ENCODE measurements around the gene GRIK1.

The GRIK1 gene

GRCh38 chr21:29975776-29976175, 36.0 kb upstream of the GRIK1 start:
- Histone ChIP-seq H3K4ac (ENCODE audit: low read depth in 1 of 2, low read length in 2 of 2) (no peak overlapping the region), H3K4me1 (ENCODE audit: control insufficient read depth, insufficient read depth, low read depth, low read length) (no peaks in the 10 kb centered on the region), H3K18ac (ENCODE audit: low read depth in 1 of 2, low read length in 2 of 2) (no peak overlapping the region), H3K36me3 (ENCODE audit: control insufficient read depth in 1 of 2, insufficient read depth in 2 of 2, low read depth in 1 of 2, low read length in 2 of 2) (no peaks in the 10 kb centered on the region), H2AFZ (ENCODE audit: low read depth, low read length) (no peak overlapping the region), H3K4me3 (ENCODE audit: insufficient read depth in 1 of 2, low read depth in 1 of 2, low read length in 2 of 2) (no peak overlapping the region), H2BK120ac (ENCODE audit: low read depth, low read length) (no peak overlapping the region), H3K9ac (ENCODE audit: low read length) (no peak overlapping the region), H2AK5ac (ENCODE audit: low read length, severe bottlenecking) (no peak overlapping the region), H4K91ac (ENCODE audit: low read length) (no peak overlapping the region), H3K14ac (ENCODE audit: low read length in 2 of 2) (no peak overlapping the region), H3K23ac (ENCODE audit: low read length in 2 of 2) (no peak overlapping the region), H2BK12ac (ENCODE audit: low read length in 2 of 2) (no peak overlapping the region), H2BK15ac (ENCODE audit: low read depth, poor library complexity, severe bottlenecking) (no peak overlapping the region), H3K79me1 (replicated peaks; ENCODE audit: low read length, poor library complexity, severe bottlenecking) (no peaks in the 10 kb centered on the region), H3K27me3 (ENCODE audit: control insufficient read depth in 1 of 2, insufficient read depth in 1 of 2, low read length in 2 of 2) (peaks cover 0 to 4% of the 10 kb centered on the region in 2 experiments), H2BK5ac (ENCODE audit: low read depth, low read length, poor library complexity, severe bottlenecking) (no peak overlapping the region), H3K4me2 (ENCODE audit: low read length, poor library complexity, severe bottlenecking) (no peak overlapping the region), H4K8ac (ENCODE audit: low read length) (no peak overlapping the region), H3K27ac (ENCODE audit: low read length, poor library complexity, severe bottlenecking) (no peak overlapping the region), H3K9me3 (ENCODE audit: control insufficient read depth, low read length) (no peaks in the 10 kb centered on the region)
- WGBS, result 73% methylated on average over 3 of the region's 3 CpGs
- DNase-seq, result no peak

DNA sequence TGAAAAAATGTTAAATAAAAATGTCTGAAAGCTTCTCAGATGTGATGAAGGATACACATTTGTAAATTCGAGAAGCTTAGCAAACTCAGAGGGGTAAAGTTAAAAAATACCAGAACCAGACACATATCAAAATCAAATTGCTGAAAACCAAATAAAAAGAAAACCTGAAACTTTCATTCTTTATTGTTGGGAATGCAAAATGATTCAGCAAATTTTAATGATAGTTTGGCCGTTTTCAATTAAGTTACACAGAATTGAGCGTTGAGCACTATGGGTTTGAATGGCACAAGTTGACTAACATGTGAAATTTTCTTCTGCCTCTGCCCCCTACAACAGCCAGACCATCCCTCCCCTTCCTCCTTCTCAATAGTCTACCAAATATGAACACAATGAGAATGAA, 33.5 kb upstream of the GRIK1 start:
- Histone ChIP-seq H2BK12ac (ENCODE audit: low read length in 2 of 2) (no peak overlapping the region), H3K4me2 (ENCODE audit: low read length, poor library complexity, severe bottlenecking) (no peak overlapping the region), H3K23ac (ENCODE audit: low read length in 2 of 2) (no peak overlapping the region), H3K9ac (ENCODE audit: low read length) (no peak overlapping the region), H3K18ac (ENCODE audit: low read depth in 1 of 2, low read length in 2 of 2) (no peak overlapping the region), H2BK5ac (ENCODE audit: low read depth, low read length, poor library complexity, severe bottlenecking) (no peak overlapping the region), H3K79me1 (replicated peaks; ENCODE audit: low read length, poor library complexity, severe bottlenecking) (no peaks in the 10 kb centered on the region), H3K4ac (ENCODE audit: low read depth in 1 of 2, low read length in 2 of 2) (no peak overlapping the region), H3K14ac (ENCODE audit: low read length in 2 of 2) (no peak overlapping the region), H3K27ac (ENCODE audit: low read length, poor library complexity, severe bottlenecking) (no peak overlapping the region), H3K4me1 (ENCODE audit: control insufficient read depth, insufficient read depth, low read depth, low read length) (no peaks in the 10 kb centered on the region), H3K27me3 (ENCODE audit: control insufficient read depth in 1 of 2, insufficient read depth in 1 of 2, low read length in 2 of 2) (no peaks in the 10 kb centered on the region), H2AK5ac (ENCODE audit: low read length, severe bottlenecking) (no peak overlapping the region), H2BK15ac (ENCODE audit: low read depth, poor library complexity, severe bottlenecking) (no peak overlapping the region), H3K4me3 (ENCODE audit: insufficient read depth in 1 of 2, low read depth in 1 of 2, low read length in 2 of 2) (no peak overlapping the region), H4K8ac (ENCODE audit: low read length) (no peak overlapping the region), H2AFZ (ENCODE audit: low read depth, low read length) (no peak overlapping the region), H3K36me3 (ENCODE audit: control insufficient read depth in 1 of 2, insufficient read depth in 2 of 2, low read depth in 1 of 2, low read length in 2 of 2) (no peaks in the 10 kb centered on the region), H4K91ac (ENCODE audit: low read length) (no peak overlapping the region), H3K9me3 (ENCODE audit: control insufficient read depth, low read length) (no peaks in the 10 kb centered on the region), H2BK120ac (ENCODE audit: low read depth, low read length) (no peak overlapping the region)
- WGBS, result 86% methylated on average over 2 of the region's 3 CpGs
- DNase-seq, result no peak

- H3K4me2 ChIP-seq (ENCODE audit: low read length, poor library complexity, severe bottlenecking), result no peak overlapping the region
- no peak overlapping the region for H2BK12ac ChIP-seq (ENCODE audit: low read length in 2 of 2)
- H3K9me3 ChIP-seq (ENCODE audit: control insufficient read depth, low read length), result no peaks in the 10 kb centered on the region
- H3K4me3 ChIP-seq (ENCODE audit: insufficient read depth in 1 of 2, low read depth in 1 of 2, low read length in 2 of 2), result no peak overlapping the region
- H2BK120ac ChIP-seq (ENCODE audit: low read depth, low read length), result no peak overlapping the region
- H4K91ac ChIP-seq (ENCODE audit: low read length), result no peak overlapping the region
- H3K9ac ChIP-seq (ENCODE audit: low read length), result no peak overlapping the region
- no peaks in the 10 kb centered on the region for H3K4me1 ChIP-seq (ENCODE audit: control insufficient read depth, insufficient read depth, low read depth, low read length)
- H3K79me1 ChIP-seq (replicated peaks; ENCODE audit: low read length, poor library complexity, severe bottlenecking), result no peaks in the 10 kb centered on the region
- no peak overlapping the region for H3K23ac ChIP-seq (ENCODE audit: low read length in 2 of 2)
- WGBS, result 79% methylated on average over 11 of the region's 11 CpGs
- no peaks in the 10 kb centered on the region for H3K36me3 ChIP-seq (ENCODE audit: control insufficient read depth in 1 of 2, insufficient read depth in 2 of 2, low read depth in 1 of 2, low read length in 2 of 2)
- H2BK15ac ChIP-seq (ENCODE audit: low read depth, poor library complexity, severe bottlenecking), result no peak overlapping the region
- no peak overlapping the region for H2AK5ac ChIP-seq (ENCODE audit: low read length, severe bottlenecking)
- H2BK5ac ChIP-seq (ENCODE audit: low read depth, low read length, poor library complexity, severe bottlenecking), result no peak overlapping the region
- H4K8ac ChIP-seq (ENCODE audit: low read length), result no peak overlapping the region
- H3K18ac ChIP-seq (ENCODE audit: low read depth in 1 of 2, low read length in 2 of 2), result no peak overlapping the region
- DNase-seq, result no peak
- H3K14ac ChIP-seq (ENCODE audit: low read length in 2 of 2), result no peak overlapping the region
- no peak overlapping the region for H2AFZ ChIP-seq (ENCODE audit: low read depth, low read length)
- peaks cover 0 to 4% of the 10 kb centered on the region in 2 experiments for H3K27me3 ChIP-seq (ENCODE audit: control insufficient read depth in 1 of 2, insufficient read depth in 1 of 2, low read length in 2 of 2)
- H3K4ac ChIP-seq (ENCODE audit: low read depth in 1 of 2, low read length in 2 of 2), result no peak overlapping the region
- no peak overlapping the region for H3K27ac ChIP-seq (ENCODE audit: low read length, poor library complexity, severe bottlenecking)
These were observed 21.7 kb upstream of the GRIK1 start for GRCh38 chr21:29961291-29962027.

DNA sequence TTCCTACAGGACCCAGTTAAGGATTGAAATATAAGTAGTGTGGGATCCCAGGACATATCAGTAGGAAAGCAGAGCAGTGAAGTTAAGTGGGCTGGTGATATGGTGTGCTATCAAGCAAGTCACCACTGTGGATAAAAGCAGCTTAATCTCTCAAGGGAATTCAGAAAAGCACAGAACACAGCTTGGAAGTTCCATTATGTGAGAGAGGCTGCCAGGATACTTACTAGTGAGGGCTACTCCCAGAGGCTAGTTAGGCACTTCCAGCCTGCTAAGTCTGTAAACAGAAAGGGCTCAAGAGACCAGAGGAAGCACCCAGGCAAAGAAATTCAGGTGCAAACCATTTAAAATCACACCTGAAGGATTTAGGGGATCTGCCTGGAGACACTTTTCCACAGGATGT, 18.8 kb upstream of the GRIK1 start:
- Histone ChIP-seq H3K4me3 (ENCODE audit: insufficient read depth in 1 of 2, low read depth in 1 of 2, low read length in 2 of 2) (no peak overlapping the region), H4K8ac (ENCODE audit: low read length) (no peak overlapping the region), H3K4me1 (ENCODE audit: control insufficient read depth, insufficient read depth, low read depth, low read length) (no peaks in the 10 kb centered on the region), H4K91ac (ENCODE audit: low read length) (no peak overlapping the region), H2BK5ac (ENCODE audit: low read depth, low read length, poor library complexity, severe bottlenecking) (no peak overlapping the region), H2AK5ac (ENCODE audit: low read length, severe bottlenecking) (no peak overlapping the region), H3K27ac (ENCODE audit: low read length, poor library complexity, severe bottlenecking) (no peak overlapping the region), H2BK15ac (ENCODE audit: low read depth, poor library complexity, severe bottlenecking) (no peak overlapping the region), H3K79me1 (replicated peaks; ENCODE audit: low read length, poor library complexity, severe bottlenecking) (no peaks in the 10 kb centered on the region), H2BK12ac (ENCODE audit: low read length in 2 of 2) (no peak overlapping the region), H2AFZ (ENCODE audit: low read depth, low read length) (no peak overlapping the region), H3K4ac (ENCODE audit: low read depth in 1 of 2, low read length in 2 of 2) (no peak overlapping the region), H3K18ac (ENCODE audit: low read depth in 1 of 2, low read length in 2 of 2) (no peak overlapping the region), H3K23ac (ENCODE audit: low read length in 2 of 2) (no peak overlapping the region), H3K9me3 (ENCODE audit: control insufficient read depth, low read length) (no peaks in the 10 kb centered on the region), H3K14ac (ENCODE audit: low read length in 2 of 2) (no peak overlapping the region), H3K27me3 (ENCODE audit: control insufficient read depth in 1 of 2, insufficient read depth in 1 of 2, low read length in 2 of 2) (peaks cover 0 to 3% of the 10 kb centered on the region in 2 experiments), H3K36me3 (ENCODE audit: control insufficient read depth in 1 of 2, insufficient read depth in 2 of 2, low read depth in 1 of 2, low read length in 2 of 2) (no peaks in the 10 kb centered on the region), H3K4me2 (ENCODE audit: low read length, poor library complexity, severe bottlenecking) (no peak overlapping the region), H2BK120ac (ENCODE audit: low read depth, low read length) (no peak overlapping the region), H3K9ac (ENCODE audit: low read length) (no peak overlapping the region)
- DNase-seq, result no peak

Measured in mesenchymal stem cell (in vitro differentiated cells and primary cell).